Measurements from ENCODE around the gene DPM2.
A peak's percentile ranks its signal among the peaks of the same experiment; 100 is the strongest.

Gene DPM2

GRCh38 chr9:127953768-127954505 lies 16.3 kb upstream of the DPM2 start:
- DNase-seq = no peak

GRCh38 chr9:127953154-127953553 lies 15.5 kb upstream of the DPM2 start:
- no peak for DNase-seq

GRCh38 chr9:127950513-127951289 lies 13.0 kb upstream of the DPM2 start:
- DNase-seq = no peak

GRCh38 chr9:127949827-127950512 lies 12.3 kb upstream of the DPM2 start:
- DNase-seq = no peak

- no peak for DNase-seq
These were observed 10.4 kb upstream of the DPM2 start for GRCh38 chr9:127947841-127948710.

- DNase-seq = peak; percentile 19
These were observed 9.1 kb upstream of the DPM2 start for GRCh38 chr9:127946728-127947127.

GRCh38 chr9:127945942-127946341 lies 8.3 kb upstream of the DPM2 start:
- no peak for DNase-seq

GRCh38 chr9:127945338-127945737 lies 7.7 kb upstream of the DPM2 start:
- DNase-seq = no peak

- DNase-seq = no peak
These were observed 7.0 kb upstream of the DPM2 start for GRCh38 chr9:127944586-127945218.

- peak; percentile 93 for DNase-seq
These were observed 6.1 kb upstream of the DPM2 start for GRCh38 chr9:127943731-127944144.

GRCh38 chr9:127943011-127943662 lies 5.5 kb upstream of the DPM2 start:
- DNase-seq = no peak

- peak; percentile 77 for DNase-seq
These were observed 4.8 kb upstream of the DPM2 start for GRCh38 chr9:127942216-127943010.

- DNase-seq = no peak
These were observed 4.2 kb upstream of the DPM2 start for GRCh38 chr9:127941961-127942215.

GRCh38 chr9:127941062-127941960 lies 3.7 kb upstream of the DPM2 start:
- DNase-seq = no peak

- DNase-seq = no peak
These were observed 2.9 kb upstream of the DPM2 start for GRCh38 chr9:127940593-127940992.

GRCh38 chr9:127938298-127938690 lies 640 bp upstream of the DPM2 start:
- no peak for DNase-seq

- DNase-seq = no peak
These were observed 632 bp downstream of the DPM2 start for GRCh38 chr9:127937056-127937387.

GRCh38 chr9:127936347-127936852 lies 1.3 kb downstream of the DPM2 start:
- DNase-seq = no peak

GRCh38 chr9:127935765-127936221 lies 1.9 kb downstream of the DPM2 start:
- no peak for DNase-seq

- no peak for DNase-seq
These were observed 2.7 kb downstream of the DPM2 start for GRCh38 chr9:127934986-127935385.

All from NCI-H82 (cell line).